ENCODE results near the gene CD164L2. TPM values are rescaled to one million over a fixed set of nuclear protein-coding genes. Genes with fewer than 3 reads are reported as not detected.

CD164L2 gene
- total RNA-seq, 1 donor from 2014 or later: not detected

DNA sequence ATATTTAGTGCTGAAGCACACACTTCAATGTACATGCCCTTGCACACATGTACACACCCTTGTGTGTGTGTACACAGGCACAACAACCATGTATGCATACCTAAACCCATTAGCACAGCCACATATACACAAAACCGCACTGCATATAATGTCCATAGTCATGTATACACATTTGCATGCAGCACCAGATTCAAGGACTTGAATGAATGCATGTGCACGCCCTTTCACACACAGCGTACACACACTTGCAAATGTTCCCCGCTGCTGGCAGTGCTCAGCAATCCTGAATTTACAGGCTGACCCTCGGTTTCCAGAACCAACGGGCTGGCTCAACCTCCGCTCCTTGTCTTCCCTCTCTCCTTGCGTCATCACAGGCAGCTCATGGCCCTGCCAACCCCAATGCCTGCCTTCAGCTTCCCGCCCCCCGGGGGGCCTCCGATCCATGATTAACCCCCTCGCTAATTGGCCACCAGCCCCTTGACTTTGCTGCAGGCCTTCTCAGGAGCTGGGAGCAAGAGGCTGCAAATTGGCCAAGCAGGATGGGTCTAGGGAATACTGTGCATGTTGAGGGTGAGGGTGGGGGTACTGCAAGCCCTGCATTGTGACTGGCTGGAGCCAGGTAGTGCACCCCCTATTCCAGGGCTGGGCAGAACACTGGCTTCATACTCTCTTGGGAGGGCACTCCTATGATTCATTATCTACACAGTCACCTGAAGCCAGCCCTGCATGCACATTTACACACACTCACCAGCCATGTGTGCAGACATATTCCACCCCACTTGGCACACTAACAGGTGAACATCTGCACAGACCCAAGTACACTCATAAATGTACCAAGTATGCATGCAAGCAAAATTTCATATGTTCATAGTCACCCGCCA, 17.2 kb upstream of the CD164L2 start:
- intact Hi-C loops (cut with micrococcal nuclease): no loop called here

DNA sequence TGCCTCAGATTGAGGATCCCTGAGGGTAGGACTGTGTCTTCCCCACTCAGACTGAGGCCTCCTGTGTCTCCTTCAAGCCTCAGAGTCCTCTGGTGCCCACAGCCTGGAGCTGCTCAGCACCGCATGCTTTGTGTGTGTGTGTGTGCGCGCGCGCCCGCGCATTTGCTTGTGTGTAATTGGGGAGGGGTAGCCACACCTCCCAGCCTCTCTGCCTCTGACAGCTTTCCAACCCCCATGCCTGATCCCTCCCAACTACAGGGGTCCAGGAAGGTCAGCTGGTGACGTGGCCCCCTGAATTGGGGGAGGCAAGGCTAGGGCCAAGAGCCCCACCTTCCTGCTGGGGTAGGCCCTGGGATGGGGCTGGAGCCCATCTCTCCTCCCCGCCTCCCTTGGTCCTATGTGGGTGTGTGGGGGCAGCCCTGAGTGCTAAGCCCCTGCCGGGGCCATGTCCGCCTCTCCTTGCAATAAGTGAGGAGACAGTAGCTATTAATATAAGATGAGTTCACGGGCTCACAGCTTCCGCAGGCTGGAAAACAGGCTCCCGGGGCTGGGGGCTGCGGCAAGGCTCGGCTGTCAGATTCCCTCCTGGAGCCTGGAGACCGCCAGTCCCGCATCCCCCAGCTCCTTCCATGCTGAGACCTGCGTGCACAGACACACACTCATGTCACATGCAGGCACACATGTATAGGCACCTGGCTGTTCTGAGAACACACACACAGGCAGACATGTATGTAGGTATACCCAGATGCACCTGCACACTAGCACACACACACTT, 16.3 kb upstream of the CD164L2 start:
- Mint-ChIP-seq H3K27me3 (no peaks in the 10 kb centered on the region), H3K4me3 (no peak overlapping the region), H3K36me3 (ENCODE audit: low read depth) (no peaks in the 10 kb centered on the region), H3K27ac (no peak overlapping the region), H3K4me1 (peaks cover 6% of the 10 kb centered on the region), H3K9me3 (no peaks in the 10 kb centered on the region)
- intact Hi-C loops (cut with micrococcal nuclease): no loop called here
- no peak for DNase-seq

More for the DNA sequence above, 17.2 kb upstream of the CD164L2 start:
- Mint-ChIP-seq H3K27ac (no peak overlapping the region), H3K4me3 (no peak overlapping the region), H3K36me3 (ENCODE audit: low read depth) (no peaks in the 10 kb centered on the region), H3K27me3 (no peaks in the 10 kb centered on the region), H3K9me3 (no peaks in the 10 kb centered on the region), H3K4me1 (peaks cover 4% of the 10 kb centered on the region)
- DNase-seq: no peak

DNA sequence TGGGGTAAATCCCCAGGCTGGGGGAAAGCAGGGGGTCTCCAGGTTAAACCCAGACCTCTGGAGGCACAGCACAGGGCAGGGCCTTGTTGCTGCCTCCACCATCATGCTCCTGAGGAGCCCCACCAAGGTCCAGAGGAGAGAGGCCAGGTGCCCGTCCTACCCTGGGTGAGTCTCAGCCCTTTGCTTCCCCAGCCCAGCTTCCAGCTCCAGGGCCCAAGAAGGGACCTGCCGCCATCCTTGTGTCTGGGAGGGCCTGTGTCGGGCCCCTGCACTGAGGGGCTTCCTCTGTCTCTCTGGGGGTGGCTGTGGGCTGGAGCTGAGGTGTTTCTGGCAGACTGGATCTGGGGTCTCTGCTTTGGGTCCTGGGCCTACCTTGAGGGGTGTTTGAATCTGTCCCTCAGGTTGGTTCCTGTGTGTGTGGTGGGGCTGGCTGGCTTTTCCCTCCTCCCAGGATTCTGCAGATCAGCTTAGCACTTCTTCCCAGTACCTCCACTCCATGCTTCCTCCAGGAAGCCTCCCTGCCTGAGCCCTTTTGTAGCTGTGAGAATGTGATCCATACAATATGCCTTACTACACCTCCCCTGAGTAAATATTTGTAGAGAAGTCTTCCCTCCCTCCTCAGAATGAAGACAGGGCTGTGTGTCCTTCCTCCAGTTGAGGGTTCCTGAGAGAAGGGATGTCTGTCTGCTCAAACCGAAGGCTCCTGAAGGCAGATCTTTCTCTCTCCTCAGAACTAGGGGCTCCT, 15.4 kb upstream of the CD164L2 start:
- H3K9me3 Mint-ChIP-seq: no peaks in the 10 kb centered on the region
- no peaks in the 10 kb centered on the region for H3K36me3 Mint-ChIP-seq (ENCODE audit: low read depth)
- no peak overlapping the region for H3K4me3 Mint-ChIP-seq
- no peak for DNase-seq
- intact Hi-C loops (cut with micrococcal nuclease): no loop called here
- H3K4me1 Mint-ChIP-seq: peaks cover 4% of the 10 kb centered on the region
- no peak overlapping the region for H3K27ac Mint-ChIP-seq
- H3K27me3 Mint-ChIP-seq: no peaks in the 10 kb centered on the region

DNA sequence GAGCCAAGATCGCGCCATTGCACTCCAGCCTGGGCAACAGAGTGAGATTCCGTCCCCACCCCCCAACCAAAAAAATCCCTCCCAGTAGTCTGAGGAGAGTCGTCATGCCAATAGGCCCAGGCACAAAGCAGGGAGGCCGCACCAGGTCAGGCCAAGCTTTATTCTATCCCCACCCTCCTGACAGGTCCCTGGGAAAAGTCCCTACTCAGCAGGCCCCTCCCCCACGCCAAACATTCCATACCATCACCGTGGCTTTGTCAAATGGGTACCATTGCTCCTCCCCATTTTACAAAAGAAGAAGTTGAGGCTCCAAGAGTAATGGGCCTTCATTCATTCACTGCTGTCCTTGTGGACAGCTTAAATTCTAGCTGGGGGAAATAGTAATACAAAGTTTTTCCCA, 14.6 kb upstream of the CD164L2 start:
- no peak for DNase-seq
- H3K9me3 Mint-ChIP-seq: no peaks in the 10 kb centered on the region
- peaks cover 3% of the 10 kb centered on the region for H3K4me1 Mint-ChIP-seq
- intact Hi-C loops (cut with micrococcal nuclease): no loop called here
- no peak overlapping the region for H3K27ac Mint-ChIP-seq
- no peak overlapping the region for H3K4me3 Mint-ChIP-seq
- no peaks in the 10 kb centered on the region for H3K36me3 Mint-ChIP-seq (ENCODE audit: low read depth)
- no peaks in the 10 kb centered on the region for H3K27me3 Mint-ChIP-seq

DNA sequence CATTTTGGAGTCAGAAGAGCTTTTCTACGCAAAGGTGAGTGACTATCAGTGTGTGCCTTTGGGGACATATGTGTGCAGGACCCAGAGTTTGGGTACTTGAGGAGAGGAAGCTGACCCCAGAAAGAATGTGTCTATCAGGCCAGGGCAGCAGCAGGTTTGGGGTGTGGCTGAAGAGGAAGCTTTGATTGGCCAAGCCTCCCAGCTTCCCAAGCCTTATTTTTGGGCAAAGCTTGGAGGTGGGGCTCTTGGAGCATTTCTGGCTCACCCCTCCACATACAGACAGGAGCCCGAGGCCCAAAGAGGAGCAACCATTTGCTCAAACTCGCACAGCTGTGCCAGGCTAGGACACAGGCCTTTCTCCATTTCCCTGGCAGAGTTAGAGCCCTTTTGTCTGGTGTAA, 14.0 kb upstream of the CD164L2 start:
- Mint-ChIP-seq H3K9me3 (no peaks in the 10 kb centered on the region), H3K27ac (no peak overlapping the region), H3K36me3 (ENCODE audit: low read depth) (no peaks in the 10 kb centered on the region), H3K27me3 (peaks cover 1% of the 10 kb centered on the region), H3K4me1 (peaks cover 6% of the 10 kb centered on the region), H3K4me3 (no peak overlapping the region)
- intact Hi-C loops (cut with micrococcal nuclease): no loop called here
- DNase-seq: no peak

DNA sequence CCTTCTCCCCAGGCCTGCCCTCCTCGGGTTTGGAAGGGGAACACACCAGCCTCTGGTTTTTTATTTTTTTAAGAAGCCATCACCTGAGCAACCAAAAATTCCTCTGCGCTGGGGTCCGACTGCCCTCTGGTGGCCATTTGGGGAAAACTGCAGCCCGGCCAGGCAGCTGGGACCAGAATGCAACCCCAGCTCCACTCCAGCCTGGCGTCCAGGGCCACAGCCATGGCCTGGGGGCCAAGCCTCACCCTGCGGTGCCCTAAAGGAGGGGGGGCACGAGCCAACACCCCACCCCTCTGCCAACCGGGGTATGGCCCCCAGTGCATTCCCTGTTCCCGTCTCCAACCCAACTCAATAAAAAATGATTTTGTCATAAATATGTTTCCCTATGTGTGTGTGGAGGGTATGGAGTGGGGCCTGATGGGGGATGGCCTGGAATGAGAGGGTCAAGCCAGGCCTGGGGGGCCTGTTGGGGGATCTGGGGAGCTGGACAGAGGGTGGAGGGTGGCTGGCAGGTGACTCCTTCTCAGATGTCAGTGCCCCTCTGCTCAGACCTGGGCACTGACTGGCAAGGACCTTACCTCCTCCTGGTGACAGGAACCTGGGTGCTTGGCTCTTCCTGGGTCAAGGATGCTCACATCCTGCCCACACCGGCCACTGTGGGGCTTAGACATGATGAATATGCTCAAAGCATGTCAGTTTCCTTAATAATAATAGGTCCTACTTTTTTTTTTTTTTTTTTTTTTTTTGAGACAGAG, 12.5 kb upstream of the CD164L2 start:
- peaks cover 5% of the 10 kb centered on the region for H3K27me3 Mint-ChIP-seq
- H3K9me3 Mint-ChIP-seq: no peaks in the 10 kb centered on the region
- peak; percentile 94 for DNase-seq
- H3K4me3 Mint-ChIP-seq: no peak overlapping the region
- H3K36me3 Mint-ChIP-seq (ENCODE audit: low read depth): no peaks in the 10 kb centered on the region
- peaks cover 12% of the 10 kb centered on the region for H3K4me1 Mint-ChIP-seq
- intact Hi-C loops (cut with micrococcal nuclease): loop anchor here (1.0 kb wide), 1 partner anchor 95 kb away; no protein-coding TSS in a partner anchor
- H3K27ac Mint-ChIP-seq: no peak overlapping the region

DNA sequence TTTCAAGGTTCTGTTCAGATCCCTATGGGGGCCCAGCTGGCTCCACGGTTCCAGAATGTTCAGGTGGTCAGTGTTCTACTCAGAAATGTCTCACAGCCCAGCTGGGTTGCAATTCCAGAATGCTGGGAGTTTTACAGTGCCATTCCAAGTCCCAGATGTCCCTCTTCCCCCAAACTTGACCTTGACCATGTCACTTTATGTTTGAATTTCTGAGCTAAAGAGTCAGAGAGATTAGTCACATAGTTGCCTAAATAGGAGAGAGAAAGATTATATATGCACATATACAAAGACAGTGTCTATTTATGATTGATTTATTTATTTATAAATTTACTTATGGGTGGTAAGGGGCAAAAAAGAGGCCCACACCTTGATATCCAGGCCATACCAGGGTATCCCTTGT, 11.8 kb upstream of the CD164L2 start:
- intact Hi-C loops (cut with micrococcal nuclease): loop anchor here (1.0 kb wide), 1 partner anchor 95 kb away; no protein-coding TSS in a partner anchor
- H3K4me1 Mint-ChIP-seq: peaks cover 12% of the 10 kb centered on the region
- DNase-seq: no peak
- no peaks in the 10 kb centered on the region for H3K9me3 Mint-ChIP-seq
- H3K27ac Mint-ChIP-seq: no peak overlapping the region
- H3K36me3 Mint-ChIP-seq (ENCODE audit: low read depth): no peaks in the 10 kb centered on the region
- H3K4me3 Mint-ChIP-seq: no peak overlapping the region
- peaks cover 10% of the 10 kb centered on the region for H3K27me3 Mint-ChIP-seq

DNA sequence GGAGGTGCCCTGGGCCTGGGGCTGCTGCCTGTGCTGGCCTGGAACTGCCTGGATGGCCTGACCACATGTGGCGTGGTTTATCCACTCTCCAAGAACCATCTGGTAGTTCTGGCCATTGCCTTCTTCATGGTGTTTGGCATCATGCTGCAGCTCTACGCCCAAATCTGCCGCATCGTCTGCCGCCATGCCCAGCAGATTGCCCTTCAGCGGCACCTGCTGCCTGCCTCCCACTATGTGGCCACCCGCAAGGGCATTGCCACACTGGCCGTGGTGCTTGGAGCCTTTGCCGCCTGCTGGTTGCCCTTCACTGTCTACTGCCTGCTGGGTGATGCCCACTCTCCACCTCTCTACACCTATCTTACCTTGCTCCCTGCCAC, 11.1 kb upstream of the CD164L2 start:
- Mint-ChIP-seq H3K9me3 (no peaks in the 10 kb centered on the region), H3K27ac (no peak overlapping the region), H3K27me3 (peaks cover 12% of the 10 kb centered on the region), H3K4me1 (peaks cover 12% of the 10 kb centered on the region), H3K4me3 (peak overlapping the region; percentile 32), H3K36me3 (ENCODE audit: low read depth) (no peaks in the 10 kb centered on the region)
- intact Hi-C loops (cut with micrococcal nuclease): no loop called here
- no peak for DNase-seq

DNA sequence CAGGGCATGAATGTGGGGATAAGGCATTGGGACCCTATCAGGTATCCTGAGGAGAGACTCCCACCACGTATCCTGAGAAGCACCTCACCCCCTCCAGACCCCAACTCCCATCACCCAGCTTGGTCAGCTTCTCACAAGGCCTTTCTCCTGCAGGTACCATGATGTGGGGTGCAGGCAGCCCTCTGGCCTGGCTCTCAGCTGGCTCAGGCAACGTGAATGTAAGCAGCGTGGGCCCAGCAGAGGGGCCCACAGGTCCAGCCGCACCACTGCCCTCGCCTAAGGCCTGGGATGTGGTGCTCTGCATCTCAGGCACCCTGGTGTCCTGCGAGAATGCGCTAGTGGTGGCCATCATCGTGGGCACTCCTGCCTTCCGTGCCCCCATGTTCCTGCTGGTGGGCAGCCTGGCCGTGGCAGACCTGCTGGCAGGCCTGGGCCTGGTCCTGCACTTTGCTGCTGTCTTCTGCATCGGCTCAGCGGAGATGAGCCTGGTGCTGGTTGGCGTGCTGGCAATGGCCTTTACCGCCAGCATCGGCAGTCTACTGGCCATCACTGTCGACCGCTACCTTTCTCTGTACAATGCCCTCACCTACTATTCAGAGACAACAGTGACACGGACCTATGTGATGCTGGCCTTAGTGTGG, 10.6 kb upstream of the CD164L2 start:
- no peaks in the 10 kb centered on the region for H3K36me3 Mint-ChIP-seq (ENCODE audit: low read depth)
- H3K27ac Mint-ChIP-seq: no peak overlapping the region
- peak overlapping the region; percentile 85 for H3K4me3 Mint-ChIP-seq
- DNase-seq: no peak
- H3K9me3 Mint-ChIP-seq: no peaks in the 10 kb centered on the region
- H3K27me3 Mint-ChIP-seq: peaks cover 12% of the 10 kb centered on the region
- intact Hi-C loops (cut with micrococcal nuclease): no loop called here
- H3K4me1 Mint-ChIP-seq: peaks cover 12% of the 10 kb centered on the region

DNA sequence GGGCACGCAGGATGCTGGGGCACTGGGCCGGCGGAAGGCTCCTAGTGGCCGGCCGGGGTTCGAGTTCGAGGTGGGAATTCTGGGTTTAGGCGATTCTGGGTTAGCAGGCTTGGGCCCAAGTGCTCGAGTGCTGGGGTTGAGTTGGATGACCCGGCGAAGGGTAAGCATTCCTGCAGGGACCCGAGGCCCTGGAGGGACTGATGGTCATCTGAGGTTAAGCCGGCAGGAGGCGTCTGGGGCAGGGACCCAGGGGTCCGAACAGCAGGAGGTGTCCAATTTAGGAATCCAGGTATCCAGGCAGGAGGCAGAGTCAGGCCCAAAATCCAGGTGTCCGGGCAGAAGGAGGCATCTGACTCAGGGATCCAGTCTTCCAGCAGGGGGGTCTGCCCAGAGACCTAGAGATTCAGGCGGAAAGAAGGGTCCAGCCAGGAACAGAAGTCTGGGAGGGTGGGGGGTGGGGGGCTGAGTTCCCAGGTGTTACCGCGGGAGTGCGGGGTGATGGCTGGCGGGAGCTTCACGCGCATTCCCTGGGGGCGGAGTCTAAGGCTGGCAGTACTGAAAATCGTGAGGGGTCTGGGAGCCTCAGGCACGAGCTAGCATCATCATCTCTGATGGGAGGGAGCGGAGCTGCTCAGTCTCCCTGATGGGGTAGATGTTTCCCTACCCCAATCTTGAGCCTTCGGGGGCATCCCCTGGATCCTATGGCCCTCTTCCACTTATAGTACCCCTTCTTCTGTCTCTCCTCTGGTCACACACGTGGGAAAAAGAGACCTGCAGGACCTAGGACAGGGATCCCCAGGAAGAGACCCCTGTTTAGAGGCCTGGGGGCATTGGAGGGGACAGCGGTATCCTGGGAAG, 9.9 kb upstream of the CD164L2 start:
- DNase-seq: no peak
- no peaks in the 10 kb centered on the region for H3K9me3 Mint-ChIP-seq
- peaks cover 12% of the 10 kb centered on the region for H3K27me3 Mint-ChIP-seq
- peaks cover 13% of the 10 kb centered on the region for H3K4me1 Mint-ChIP-seq
- H3K27ac Mint-ChIP-seq: peak overlapping the region; percentile 72
- intact Hi-C loops (cut with micrococcal nuclease): loop anchor here (1.0 kb wide), 4 partner anchors 27 to 270 kb away; partner anchors contain the start of genes MAP3K6 and TMEM222
- no peaks in the 10 kb centered on the region for H3K36me3 Mint-ChIP-seq (ENCODE audit: low read depth)
- H3K4me3 Mint-ChIP-seq: peak overlapping the region; percentile 85

DNA sequence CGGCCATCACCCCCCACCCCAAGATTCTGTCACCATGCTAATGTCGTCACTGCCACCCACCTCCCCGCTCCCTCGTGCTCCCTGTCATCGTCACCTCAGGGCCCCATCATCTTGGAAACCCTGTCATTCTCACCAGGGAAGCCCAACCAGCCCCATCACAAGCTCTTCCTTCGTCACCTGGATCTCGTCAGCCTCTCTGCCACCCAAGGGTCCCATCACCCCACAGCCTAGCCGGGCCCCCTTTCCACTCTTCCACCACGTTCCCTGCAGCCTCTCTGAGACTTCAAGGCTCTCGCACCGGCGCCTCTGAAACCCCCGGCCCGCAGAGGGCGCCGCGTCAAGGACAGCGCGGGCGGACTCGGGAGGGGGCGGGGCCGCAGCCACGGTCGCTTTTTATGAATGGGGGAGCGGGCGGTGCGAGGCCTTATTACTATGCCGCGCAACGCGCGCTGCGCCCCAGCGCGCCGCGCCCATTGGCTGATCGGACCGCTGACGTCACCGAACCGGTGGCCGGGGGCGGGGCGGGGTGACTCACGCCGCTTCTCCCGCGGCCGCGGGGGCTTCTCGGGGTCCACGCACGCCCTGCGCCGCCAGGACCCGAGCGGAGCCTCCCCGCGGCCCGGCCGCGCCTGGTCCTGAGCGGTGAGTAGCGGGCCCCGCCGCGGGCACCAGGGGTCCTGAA, 9.1 kb upstream of the CD164L2 start, which contains the start of gene GPR3:
Gene GPR3 (plus strand): TSS at position 527 of the 682 bp plus-strand sequence. CDS start 1,177 bp downstream, outside the sequence.
- peak within 1 kb of the TSS; percentile 87 for H3K4me3 Mint-ChIP-seq
- no peaks in the 10 kb centered on the region for H3K36me3 Mint-ChIP-seq (ENCODE audit: low read depth)
- peaks cover 13% of the 10 kb centered on the region for H3K4me1 Mint-ChIP-seq
- peaks cover 12% of the 10 kb centered on the region for H3K27me3 Mint-ChIP-seq
- intact Hi-C loops (cut with micrococcal nuclease): loop anchor here (1.0 kb wide), 4 partner anchors 26 to 271 kb away; partner anchors contain the start of genes MAP3K6 and TMEM222
- peak; percentile 98 for DNase-seq
- peak within 1 kb of the TSS; percentile 93 for H3K27ac Mint-ChIP-seq
- no peaks in the 10 kb centered on the region for H3K9me3 Mint-ChIP-seq

Measured in activated CD4-positive, alpha-beta T cell treated with anti-CD3 and anti-CD28 coated beads, Interleukin-2, amount 10 ng/mL, durations not matched to agents 24 days and 14 days (primary cell).